Activated CD8-positive, alpha-beta T cell treated with anti-CD3 and anti-CD28 coated beads for 36 hours (primary cell): ENCODE data around the gene COL13A1. TPM values are rescaled to one million over a fixed set of nuclear protein-coding genes. Genes with fewer than 3 reads are reported as not detected.

Source experiments
- ATAC-seq: fragments of 200-7000 bp; cut with Tn5 transposase; one replicate; pipeline ENCODE4 v1.10.0; 2021; ENCODE audit warnings: mild to moderate bottlenecking, moderate library complexity
- CTCF ChIA-PET: fragments of 350-600 bp; sonication (Branson Sonifier 250); formaldehyde crosslinking; loops from one replicate; lab custom pipeline; 2021; ENCODE audit warnings: antibody characterized with exemption; lab: Charles Lee
- POLR2A ChIA-PET: fragments of 350-600 bp; sonication (Branson Sonifier 250); formaldehyde crosslinking; loops from one replicate; lab custom pipeline; 2021; ENCODE audit warnings: antibody characterized with exemption; lab: Charles Lee
- DNase-seq: peaks from one replicate; pipeline ENCODE4 v3.0.0-alpha.2; 2020
- H3K27ac Mint-ChIP-seq: one replicate; pipeline ENCODE4 v1.8.0; 2021; ENCODE audit warnings: mild to moderate bottlenecking, mixed read lengths
- H3K27me3 Mint-ChIP-seq: one replicate; pipeline ENCODE4 v1.8.0; 2021; ENCODE audit warnings: mixed read lengths
- H3K36me3 Mint-ChIP-seq: one replicate; pipeline ENCODE4 v1.8.0; 2021; ENCODE audit warnings: low read depth, mixed read lengths
- H3K4me1 Mint-ChIP-seq: one replicate; pipeline ENCODE4 v1.8.0; 2021; ENCODE audit warnings: low read depth, mixed read lengths
- H3K4me3 Mint-ChIP-seq: one replicate; pipeline ENCODE4 v1.8.0; 2021; ENCODE audit warnings: mild to moderate bottlenecking, moderate library complexity, mixed read lengths
- H3K9me3 Mint-ChIP-seq: one replicate; pipeline ENCODE4 v1.8.0; 2021; ENCODE audit warnings: mixed read lengths
- intact Hi-C: fragments of 100-400 bp; cut with micrococcal nuclease; formaldehyde crosslinking; loops from one replicate; pipeline ENCODE4 v1.10.0; 2022
- total RNA-seq, 2 experiments: library from RNA; stranded (reverse); gene quantifications; one replicate each; pipeline ENCODE4 v1.2.3, GENCODE V29; 2021
- TF ChIP-seq, protein P1 (sequence below): fragments of 200-600 bp; IDR thresholded peaks from one replicate; pipeline ENCODE4 v1.8.0; 2022; ENCODE audit warnings: antibody characterized with exemption, mild to moderate bottlenecking

COL13A1 gene
- total RNA-seq, 2 experiments from 2014 or later = not detected

DNA sequence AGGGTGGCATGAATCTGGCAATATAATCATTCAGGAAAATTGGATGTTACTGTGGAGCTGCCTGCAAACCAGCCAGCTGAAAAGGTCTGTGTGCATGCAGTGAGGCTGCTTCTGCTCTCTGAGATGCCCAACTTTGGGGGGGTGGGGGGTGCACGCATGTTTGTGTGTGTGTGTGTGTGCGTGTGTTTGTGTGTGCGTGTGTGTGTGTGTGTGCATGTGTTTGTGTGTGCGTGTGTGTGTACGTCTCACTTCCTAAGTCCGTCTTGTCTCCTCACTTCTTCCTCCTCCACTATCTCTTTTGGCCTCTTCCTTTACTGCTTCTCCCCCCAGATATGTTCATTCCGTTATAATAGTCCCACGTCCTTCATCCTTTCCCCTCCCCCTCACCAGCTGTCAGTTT, 148.1 kb downstream of the COL13A1 start:
- no peak overlapping the region for H3K27ac Mint-ChIP-seq
- ATAC-seq (no peak), DNase-seq (no peak)
- ChIA-PET POLR2A (no interaction called here), CTCF (interaction anchor here (0.9 to 1.4 kb wide), 2 partner anchors 8 to 10 kb away, joined by 3 read pairs; no protein-coding TSS in a partner anchor)
- TF ChIP-seq, protein P1, sequence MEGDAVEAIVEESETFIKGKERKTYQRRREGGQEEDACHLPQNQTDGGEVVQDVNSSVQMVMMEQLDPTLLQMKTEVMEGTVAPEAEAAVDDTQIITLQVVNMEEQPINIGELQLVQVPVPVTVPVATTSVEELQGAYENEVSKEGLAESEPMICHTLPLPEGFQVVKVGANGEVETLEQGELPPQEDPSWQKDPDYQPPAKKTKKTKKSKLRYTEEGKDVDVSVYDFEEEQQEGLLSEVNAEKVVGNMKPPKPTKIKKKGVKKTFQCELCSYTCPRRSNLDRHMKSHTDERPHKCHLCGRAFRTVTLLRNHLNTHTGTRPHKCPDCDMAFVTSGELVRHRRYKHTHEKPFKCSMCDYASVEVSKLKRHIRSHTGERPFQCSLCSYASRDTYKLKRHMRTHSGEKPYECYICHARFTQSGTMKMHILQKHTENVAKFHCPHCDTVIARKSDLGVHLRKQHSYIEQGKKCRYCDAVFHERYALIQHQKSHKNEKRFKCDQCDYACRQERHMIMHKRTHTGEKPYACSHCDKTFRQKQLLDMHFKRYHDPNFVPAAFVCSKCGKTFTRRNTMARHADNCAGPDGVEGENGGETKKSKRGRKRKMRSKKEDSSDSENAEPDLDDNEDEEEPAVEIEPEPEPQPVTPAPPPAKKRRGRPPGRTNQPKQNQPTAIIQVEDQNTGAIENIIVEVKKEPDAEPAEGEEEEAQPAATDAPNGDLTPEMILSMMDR = no peak
- H3K4me3 Mint-ChIP-seq = no peak overlapping the region
- no peaks in the 10 kb centered on the region for H3K9me3 Mint-ChIP-seq
- no peaks in the 10 kb centered on the region for H3K27me3 Mint-ChIP-seq
- H3K4me1 Mint-ChIP-seq = no peaks in the 10 kb centered on the region
- intact Hi-C loops = no loop called here
- no peaks in the 10 kb centered on the region for H3K36me3 Mint-ChIP-seq

DNA sequence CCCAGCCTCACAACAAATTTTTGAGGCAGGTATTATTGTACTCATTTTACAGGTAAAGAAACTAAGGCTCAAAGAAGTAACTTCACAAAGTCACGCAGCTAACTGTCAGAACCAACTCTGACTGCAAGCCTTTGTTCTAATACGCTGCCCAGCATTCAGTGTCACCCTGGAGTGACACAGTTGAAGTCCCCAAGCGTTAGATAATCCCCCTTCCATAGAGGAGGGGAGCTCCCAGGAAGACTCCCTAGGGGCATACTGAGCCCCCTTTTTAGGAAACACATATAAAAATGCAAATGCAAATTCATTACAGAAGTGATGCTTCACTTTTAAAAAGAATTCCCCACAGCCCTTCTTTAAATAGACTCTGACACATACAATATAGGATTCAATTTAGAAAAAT, 150.0 kb downstream of the COL13A1 start:
- ATAC-seq (no peak), DNase-seq (no peak)
- intact Hi-C loops = no loop called here
- TF ChIP-seq, protein P1 = no peak
- H3K27ac Mint-ChIP-seq = no peak overlapping the region
- H3K4me1 Mint-ChIP-seq = no peaks in the 10 kb centered on the region
- ChIA-PET CTCF (no interaction called here), POLR2A (interaction anchor here (1.3 kb wide), 1 partner anchor 115 kb away, joined by 3 read pairs; no protein-coding TSS in a partner anchor)
- H3K36me3 Mint-ChIP-seq = no peaks in the 10 kb centered on the region
- H3K9me3 Mint-ChIP-seq = no peaks in the 10 kb centered on the region
- H3K4me3 Mint-ChIP-seq = no peak overlapping the region
- H3K27me3 Mint-ChIP-seq = no peaks in the 10 kb centered on the region

- Mint-ChIP-seq H3K4me1 (no peaks in the 10 kb centered on the region), H3K9me3 (no peaks in the 10 kb centered on the region), H3K36me3 (no peaks in the 10 kb centered on the region), H3K27me3 (no peaks in the 10 kb centered on the region), H3K4me3 (no peak overlapping the region), H3K27ac (no peak overlapping the region)
- ChIA-PET POLR2A (no interaction called here), CTCF (no interaction called here)
- TF ChIP-seq, protein P1 = no peak
- DNase-seq (no peak), ATAC-seq (no peak)
- intact Hi-C loops = no loop called here
These were observed 150.5 kb downstream of the COL13A1 start for GRCh38 chr10:69952069-69952800.

DNA sequence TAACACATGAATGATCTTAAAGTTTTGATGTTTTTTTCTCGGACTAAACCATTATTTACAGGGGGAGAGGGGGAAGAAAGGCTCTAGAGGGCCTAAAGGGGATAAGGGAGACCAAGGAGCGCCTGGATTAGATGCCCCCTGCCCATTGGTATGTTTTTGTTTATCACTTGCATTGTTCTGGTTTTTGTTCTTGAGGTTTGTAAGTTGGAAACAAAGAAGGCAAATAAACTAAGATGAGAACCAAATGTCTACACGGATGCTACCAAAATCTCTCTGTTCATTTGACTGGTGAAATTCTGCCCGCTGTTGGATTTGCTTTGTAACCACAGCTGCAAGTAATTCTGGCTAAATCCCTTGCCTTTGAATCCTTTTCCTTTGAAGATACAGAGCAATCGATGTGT, 151.1 kb downstream of the COL13A1 start:
- DNase-seq (no peak), ATAC-seq (no peak)
- Mint-ChIP-seq H3K9me3 (no peaks in the 10 kb centered on the region), H3K36me3 (no peaks in the 10 kb centered on the region), H3K27ac (no peak overlapping the region), H3K4me3 (no peak overlapping the region), H3K27me3 (no peaks in the 10 kb centered on the region), H3K4me1 (no peaks in the 10 kb centered on the region)
- CTCF ChIA-PET = no interaction called here
- TF ChIP-seq, protein P1 = no peak
- intact Hi-C loops = no loop called here
- POLR2A ChIA-PET = no interaction called here

DNA sequence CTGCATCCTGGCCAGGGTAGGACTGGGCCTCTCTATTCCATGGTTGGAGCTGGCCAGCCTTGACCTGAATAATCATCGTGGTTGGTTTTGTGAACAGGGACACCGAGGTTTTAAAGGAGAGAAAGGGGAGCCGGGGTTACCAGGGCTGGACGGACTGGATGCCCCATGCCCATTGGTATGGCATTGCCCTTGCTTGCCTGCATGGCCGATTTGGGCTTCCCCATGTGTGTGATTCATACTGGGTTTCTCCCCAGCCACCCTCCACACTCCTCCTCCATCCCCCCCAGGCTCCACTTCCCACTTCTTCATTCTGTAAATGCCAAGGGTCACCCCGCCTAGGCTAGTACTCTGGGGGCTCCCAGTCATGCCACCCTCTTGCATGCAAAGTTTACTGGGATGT, 152.1 kb downstream of the COL13A1 start:
- CTCF ChIA-PET = no interaction called here
- no peak overlapping the region for H3K4me3 Mint-ChIP-seq
- ATAC-seq (no peak), DNase-seq (no peak)
- POLR2A ChIA-PET = no interaction called here
- intact Hi-C loops = no loop called here
- no peak overlapping the region for H3K27ac Mint-ChIP-seq
- H3K4me1 Mint-ChIP-seq = no peaks in the 10 kb centered on the region
- peaks cover 2% of the 10 kb centered on the region for H3K27me3 Mint-ChIP-seq
- H3K9me3 Mint-ChIP-seq = no peaks in the 10 kb centered on the region
- TF ChIP-seq, protein P1 = no peak
- H3K36me3 Mint-ChIP-seq = no peaks in the 10 kb centered on the region
